Stimulated activated CD4-positive, alpha-beta T cell treated with anti-CD3 and anti-CD28 coated beads, TNF-alpha, amount 100 ng/mL, for 1 hour (primary cell): Measurements from ENCODE around the gene RGS11.
"Not testable (repeated sequence)": the region's sequence is repeated elsewhere in the genome, so short reads cannot be mapped to it uniquely, and the experiment has no call there.

Source experiments
- DNase-seq, 3 donors: peaks; one replicate each; pipeline ENCODE4 v3.0.0-alpha.2; 2020; ENCODE audit warnings: low read depth in 3 of 3, low spot score in 1 of 3

The RGS11 gene

GRCh38 chr16:230949-231348, 44.8 kb downstream of the RGS11 start:
- DNase-seq: no peak

GRCh38 chr16:230351-230750, 45.4 kb downstream of the RGS11 start:
- DNase-seq: not testable (repeated sequence)

- DNase-seq: no peak
Observed at GRCh38 chr16:229731-230281, 45.9 kb downstream of the RGS11 start.

- peak; percentile 46 to 72 (median 65) for DNase-seq
Observed at GRCh38 chr16:228852-229730, 46.7 kb downstream of the RGS11 start, which contains the start of gene LUC7L. LUC7L (minus strand) TSS chr16:229449; CDS start chr16:229339, 110 bp downstream.

GRCh38 chr16:228151-228851, 47.4 kb downstream of the RGS11 start:
- DNase-seq: no peak

- DNase-seq: no peak
Observed at GRCh38 chr16:220021-220420, 55.7 kb downstream of the RGS11 start.
